KG1 (cell line): ENCODE data around the gene SSC5D.

Experiments used
- DNase-seq: peaks from one replicate; lab custom pipeline; 2025; lab: John Stamatoyannopoulos, UW

SSC5D gene

GRCh38 chr19:55473225-55474012 lies 14.8 kb upstream of the SSC5D start:
- DNase-seq: no peak

- no peak for DNase-seq
Measured at GRCh38 chr19:55474269-55475265, 13.7 kb upstream of the SSC5D start.

DNA sequence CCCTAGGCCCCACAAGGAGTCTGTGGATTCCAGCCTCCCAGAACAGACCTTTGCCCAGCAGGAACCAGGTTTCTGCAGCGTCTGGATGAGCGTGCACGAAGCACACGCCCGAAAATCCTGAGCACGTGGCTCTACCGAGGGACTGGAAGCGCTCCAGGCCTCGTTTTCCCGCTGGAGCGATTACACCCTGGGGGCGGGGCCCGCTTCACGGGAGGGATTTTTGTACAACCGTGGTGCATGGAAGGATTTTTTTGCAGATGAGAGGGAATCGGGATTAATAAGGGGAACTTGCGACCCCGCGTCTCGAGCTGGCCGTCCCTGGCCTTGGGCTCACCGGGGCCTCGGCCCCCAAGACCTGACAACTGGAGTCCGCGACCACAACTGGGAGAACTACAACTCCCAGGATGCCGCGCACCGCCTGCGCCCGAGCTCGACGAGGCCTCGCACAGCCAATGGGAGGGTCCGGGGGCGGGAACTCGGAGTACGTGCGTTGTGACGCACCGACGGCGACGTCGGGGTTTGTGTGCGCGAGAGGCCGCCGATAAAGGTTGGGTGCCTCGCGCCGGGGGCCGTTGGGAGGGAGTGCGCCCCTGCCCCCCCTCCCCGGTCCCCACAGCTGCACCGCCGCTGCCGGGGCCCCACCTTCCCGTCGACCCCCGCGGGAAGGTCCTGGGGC lies 12.0 kb upstream of the SSC5D start, which contains the start of gene ZNF628:
ZNF628 (plus strand) TSS at position 518 of the 676 bp plus-strand sequence. CDS start 3,294 bp downstream, outside the sequence.
- DNase-seq: peak; percentile 96

DNA sequence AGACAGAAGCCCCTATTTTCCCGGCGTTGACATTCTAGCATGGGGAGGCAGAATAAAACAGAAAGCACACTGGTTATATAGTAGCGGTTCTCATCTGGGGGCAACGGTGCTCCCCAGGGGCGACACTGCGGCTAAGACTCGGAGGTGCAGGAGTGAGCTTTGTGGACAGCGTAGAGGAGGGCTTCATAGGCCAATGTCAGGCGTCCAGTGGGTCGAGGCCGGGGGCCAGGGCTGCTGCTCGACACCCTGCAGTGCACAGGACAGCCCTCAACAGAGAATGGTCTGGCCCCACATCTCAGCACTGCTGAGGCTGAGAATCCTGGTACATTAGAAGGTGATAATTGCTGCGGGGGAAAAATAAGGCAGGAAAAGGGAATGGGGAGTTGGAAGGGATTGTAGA lies 10.3 kb upstream of the SSC5D start:
- no peak for DNase-seq

- no peak for DNase-seq
Measured at GRCh38 chr19:55478364-55478763, 9.9 kb upstream of the SSC5D start.

DNA sequence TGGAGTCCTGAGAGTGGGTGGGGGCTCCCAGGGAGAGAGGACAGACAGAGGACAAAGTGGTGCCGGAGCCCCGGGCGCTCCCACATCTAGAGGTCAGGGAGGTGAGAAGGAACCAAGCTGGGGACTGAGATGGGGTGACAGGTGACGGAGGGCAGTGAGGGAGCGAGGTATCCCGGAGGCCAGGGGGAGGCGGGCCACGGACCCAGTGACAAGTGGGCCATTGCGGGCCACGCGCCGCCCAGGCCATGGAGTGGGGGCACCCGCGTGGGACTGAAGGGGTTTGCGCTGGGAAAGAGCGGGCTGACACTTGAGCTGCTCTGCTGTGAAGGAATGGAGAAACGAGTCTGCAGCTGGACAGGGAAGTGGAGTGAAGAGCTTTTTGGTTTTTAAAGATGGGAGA lies 9.2 kb upstream of the SSC5D start:
- DNase-seq: no peak

DNA sequence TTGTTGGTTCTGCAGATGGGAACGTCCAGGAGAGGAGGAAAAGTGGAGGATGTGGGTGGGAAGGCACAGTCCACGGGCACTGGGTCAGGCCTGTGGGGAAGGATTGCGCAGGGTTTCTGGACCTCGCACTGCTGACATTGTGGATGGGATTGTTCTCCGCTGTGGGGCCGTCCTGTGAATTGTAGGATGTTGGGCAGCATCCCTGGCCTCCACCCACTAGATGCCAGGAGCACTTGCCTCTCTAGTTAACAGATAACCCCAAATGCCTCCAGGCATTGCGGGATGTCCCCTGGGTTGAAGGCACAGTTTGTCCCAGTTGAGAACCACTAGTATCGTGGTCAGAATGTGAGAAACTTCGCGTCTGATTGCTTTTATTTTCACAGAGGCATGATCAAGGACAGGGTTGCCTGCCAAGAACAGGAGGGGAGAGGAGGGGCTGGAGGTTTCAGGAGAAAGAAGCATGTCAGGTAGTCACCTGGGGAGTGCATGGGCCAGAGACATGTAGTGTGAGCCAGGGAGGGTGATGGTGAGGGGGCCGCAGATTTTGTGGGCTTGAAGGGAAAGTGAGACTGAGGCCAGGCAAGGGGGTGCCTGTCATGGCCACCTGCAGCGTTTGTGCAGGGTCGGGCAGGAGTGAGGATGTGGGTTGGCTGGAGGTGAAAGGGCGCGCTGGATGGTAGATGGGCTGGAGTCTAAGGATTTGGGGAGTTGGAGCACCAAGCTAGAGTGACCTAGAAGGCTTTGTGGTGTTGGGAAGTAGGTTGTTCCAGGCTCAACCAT lies 8.6 kb upstream of the SSC5D start:
- DNase-seq: no peak

GRCh38 chr19:55481148-55481793 lies 7.0 kb upstream of the SSC5D start:
- DNase-seq: no peak

DNA sequence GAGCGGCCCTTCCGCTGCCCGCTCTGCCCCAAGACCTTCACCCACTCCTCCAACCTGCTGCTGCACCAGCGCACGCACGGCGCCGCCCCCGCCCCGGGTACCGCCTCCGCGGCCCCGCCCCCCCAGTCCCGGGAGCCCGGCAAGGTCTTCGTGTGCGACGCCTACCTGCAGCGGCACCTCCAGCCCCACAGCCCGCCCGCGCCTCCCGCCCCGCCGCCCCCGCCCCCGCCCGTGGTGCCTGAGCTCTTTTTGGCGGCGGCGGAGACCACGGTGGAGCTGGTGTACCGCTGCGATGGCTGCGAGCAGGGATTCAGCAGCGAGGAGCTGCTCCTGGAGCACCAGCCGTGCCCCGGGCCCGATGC lies 6.5 kb upstream of the SSC5D start:
- DNase-seq: no peak

- no peak for DNase-seq
Measured at GRCh38 chr19:55482156-55482961, 5.9 kb upstream of the SSC5D start.

GRCh38 chr19:55482967-55483705 lies 5.1 kb upstream of the SSC5D start:
- no peak for DNase-seq

GRCh38 chr19:55483706-55484592 lies 4.3 kb upstream of the SSC5D start:
- no peak for DNase-seq

DNA sequence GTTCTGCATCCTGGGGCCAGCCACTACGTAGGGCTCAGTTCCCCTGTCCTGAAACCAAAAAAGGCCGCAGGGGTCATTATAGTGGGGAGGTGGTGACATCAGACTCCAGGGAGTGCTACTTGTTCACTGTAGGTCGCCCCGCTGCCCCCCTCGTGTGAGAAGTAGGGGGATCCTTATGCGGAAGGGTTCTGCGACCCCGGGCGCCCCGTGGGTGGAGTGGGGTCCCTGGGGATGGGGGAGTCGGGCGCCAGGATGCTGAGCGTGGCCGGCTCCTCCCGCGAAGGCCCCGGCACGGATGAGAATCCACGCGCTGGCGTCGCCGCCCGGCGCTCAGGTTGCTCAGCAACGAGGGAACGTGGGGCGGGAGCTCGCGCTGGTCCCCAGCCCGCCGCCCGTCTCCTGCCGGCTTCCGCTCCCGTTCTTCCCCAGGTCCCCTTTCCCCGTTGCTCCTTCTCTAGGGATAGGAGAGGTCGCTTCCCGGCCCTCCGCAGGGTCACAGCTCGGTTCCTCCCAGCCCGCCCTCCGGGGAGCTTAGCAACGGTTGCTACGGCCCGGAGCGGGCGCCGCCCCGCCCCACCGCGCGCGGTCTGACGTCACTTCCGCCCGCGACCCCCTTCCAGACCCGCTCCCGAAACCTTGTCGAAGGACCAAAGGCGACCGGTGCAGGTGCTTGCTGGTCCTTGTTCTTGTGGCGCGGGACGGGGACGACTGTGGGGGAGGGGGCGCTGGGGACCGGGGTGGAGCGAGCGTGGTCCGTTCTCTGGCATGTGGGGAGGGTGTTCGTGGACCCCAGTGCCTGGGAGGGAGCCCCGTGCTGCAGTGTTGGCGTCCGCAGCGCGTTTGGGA lies 3.4 kb upstream of the SSC5D start, which contains the start of gene NAT14:
NAT14 (plus strand) TSS at position 596 of the 846 bp plus-strand sequence. CDS start 521 bp downstream, outside the sequence.
- DNase-seq: peak; percentile 64

- no peak for DNase-seq
Measured at GRCh38 chr19:55485439-55486011, 2.7 kb upstream of the SSC5D start.

DNA sequence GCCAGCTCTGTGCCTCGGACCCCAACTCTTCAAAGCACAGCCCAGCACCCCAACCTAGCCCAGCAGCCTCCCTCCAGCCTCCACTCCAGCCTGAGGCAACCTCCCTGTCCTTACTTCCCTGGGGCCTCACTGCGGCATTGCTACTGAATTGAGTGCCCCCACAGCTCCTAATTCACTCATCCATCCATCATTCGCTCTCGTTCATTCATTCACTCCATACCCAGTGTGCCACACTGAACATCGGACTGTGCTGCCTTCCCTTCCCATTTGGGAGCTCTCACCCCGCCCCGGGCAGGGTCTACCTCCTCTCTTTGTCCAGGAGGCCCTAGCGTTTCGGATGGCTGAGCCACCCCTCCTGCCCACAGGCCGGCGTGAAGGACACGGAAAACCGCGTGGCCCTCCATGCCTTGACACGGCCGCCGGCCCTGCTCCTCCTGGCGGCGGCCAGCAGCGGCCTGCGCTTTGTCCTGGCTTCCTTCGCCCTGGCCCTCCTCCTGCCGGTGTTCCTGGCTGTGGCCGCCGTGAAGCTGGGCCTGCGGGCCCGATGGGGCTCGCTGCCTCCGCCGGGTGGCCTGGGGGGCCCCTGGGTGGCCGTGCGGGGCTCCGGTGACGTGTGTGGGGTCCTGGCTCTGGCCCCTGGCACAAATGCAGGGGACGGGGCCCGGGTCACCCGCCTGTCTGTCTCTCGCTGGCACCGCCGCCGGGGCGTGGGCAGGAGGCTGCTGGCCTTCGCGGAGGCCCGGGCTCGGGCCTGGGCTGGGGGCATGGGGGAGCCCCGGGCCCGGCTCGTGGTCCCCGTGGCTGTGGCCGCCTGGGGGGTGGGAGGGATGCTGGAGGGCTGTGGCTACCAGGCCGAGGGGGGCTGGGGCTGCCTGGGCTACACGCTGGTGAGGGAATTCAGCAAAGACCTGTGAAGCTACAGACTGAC lies 1.9 kb upstream of the SSC5D start:
- no peak for DNase-seq
